Thyroid gland (tissue), 4 donors: ENCODE results near the gene PRRT2. TPM values are rescaled to one million over a fixed set of nuclear protein-coding genes. Genes with fewer than 3 reads are reported as not detected.

ENCODE experiments used
- DNase-seq, 2 donors: peaks; one replicate each; pipeline ENCODE4 v3.0.0-alpha.2; 2019
- H3K27ac ChIP-seq, 3 donors: fragments of 200-600 bp; sonication (generic); 1 replicate in 2 of 3; 2 replicates in 1 of 3; pipeline ENCODE4 v1.5.1; 2016 to 2019; ENCODE audit warnings: mild to moderate bottlenecking in 1 of 3, moderate library complexity in 1 of 3
- H3K27me3 ChIP-seq: fragments of 200-600 bp; sonication (generic); one replicate; pipeline ENCODE4 v1.5.1; 2019
- H3K36me3 ChIP-seq, 2 donors: fragments of 200-600 bp; sonication (generic); one replicate each; pipeline ENCODE4 v1.5.1; 2016 to 2019
- H3K4me1 ChIP-seq, 2 donors: fragments of 200-600 bp; sonication (generic); one replicate each; pipeline ENCODE4 v1.5.1; 2017 to 2019
- H3K4me3 ChIP-seq, 3 donors: fragments of 200-600 bp; sonication (generic); replicated peaks in 1 of 3; 1 replicate in 2 of 3; 2 replicates in 1 of 3; pipeline ENCODE4 v1.5.1; 2016; ENCODE audit warnings: mild to moderate bottlenecking in 1 of 3
- H3K9me3 ChIP-seq: fragments of 200-600 bp; sonication (generic); one replicate; pipeline ENCODE4 v1.5.1; 2017
- CTCF ChIP-seq, 6 experiments: fragments of 200-600 bp in 3 of 6; fragments of 450-650 bp in 3 of 6; sonication (generic) in 3 of 6; IDR thresholded peaks; one replicate each; pipeline ENCODE4 v1.5.1; 2016 to 2019; ENCODE audit warnings: antibody characterized with exemption in 6 of 6, mild to moderate bottlenecking in 2 of 6, inconsistent platforms in 1 of 6, moderate library complexity in 1 of 6
- POLR2A ChIP-seq, 2 donors: fragments of 450-650 bp; IDR thresholded peaks; one replicate each; pipeline ENCODE4 v1.6.1; 2017; ENCODE audit warnings: antibody characterized with exemption in 2 of 2, mild to moderate bottlenecking in 2 of 2, moderate library complexity in 1 of 2
- WGBS, 2 donors: methylation state at CpG; one replicate each; pipeline ENCODE4 v1.1.5; 2017; 5-methylcytosine and 5-hydroxymethylcytosine counted together
- intact Hi-C: fragments of 100-400 bp; cut with DNase I; formaldehyde crosslinking; loops from one replicate; pipeline ENCODE4 v1.15.1; 2023
- total RNA-seq, 4 donors: library from RNA; depleted of rRNA; stranded (reverse); fragments of >200 nt; gene quantifications; one replicate each; pipeline ENCODE4 v1.2.3, GENCODE V29; 2016

The PRRT2 gene
- total RNA-seq, 4 donors from 2014 or later: 0.89 to 4.0 (median 2.4) TPM

- H3K27me3 ChIP-seq: no peaks in the 10 kb centered on the region
- no peaks in the 10 kb centered on the region for H3K4me1 ChIP-seq
- no peak overlapping the region for H3K27ac ChIP-seq
- WGBS, 2 donors: 93 to 98% methylated on average over 5 of the region's 5 CpGs
- intact Hi-C loops: loop anchor here (10.0 kb wide), 1 partner anchor 187 kb away; the partner anchor contains the start of gene C16orf92
- H3K9me3 ChIP-seq: no peaks in the 10 kb centered on the region
- TF ChIP-seq POLR2A (IDR thresholded peaks at IDR 0.05) (no peak), CTCF (IDR thresholded peaks at IDR 0.05) (no peak)
- no peak for DNase-seq
- peaks cover 56 to 73% of the 10 kb centered on the region in 2 donors for H3K36me3 ChIP-seq
- H3K4me3 ChIP-seq: no peak overlapping the region
Measured at GRCh38 chr16:29837841-29838240, 25.8 kb downstream of the PRRT2 start.

- Histone ChIP-seq H3K4me3 (no peak overlapping the region), H3K36me3 (peaks cover 52 to 73% of the 10 kb centered on the region in 2 donors), H3K27me3 (no peaks in the 10 kb centered on the region), H3K9me3 (no peaks in the 10 kb centered on the region), H3K4me1 (no peaks in the 10 kb centered on the region), H3K27ac (no peak overlapping the region)
- intact Hi-C loops: loop anchor here (10.0 kb wide), 1 partner anchor 185 kb away; the partner anchor contains the start of gene C16orf92
- DNase-seq: no peak
- 91 to 94% methylated on average over 4 to 6 of the region's 6 CpGs for WGBS, 2 donors
- TF ChIP-seq CTCF (IDR thresholded peaks at IDR 0.05) (no peak), POLR2A (IDR thresholded peaks at IDR 0.05) (no peak)
Measured at GRCh38 chr16:29839822-29840221, 27.8 kb downstream of the PRRT2 start.

- WGBS, 2 donors: 88 to 93% methylated on average over 10 of the region's 10 CpGs
- peaks cover 53 to 77% of the 10 kb centered on the region in 2 donors for H3K36me3 ChIP-seq
- no peak for DNase-seq
- intact Hi-C loops: no loop called here
- no peaks in the 10 kb centered on the region for H3K9me3 ChIP-seq
- no peak overlapping the region for H3K27ac ChIP-seq
- H3K27me3 ChIP-seq: no peaks in the 10 kb centered on the region
- H3K4me1 ChIP-seq: no peaks in the 10 kb centered on the region
- TF ChIP-seq CTCF (IDR thresholded peaks at IDR 0.05) (no peak), POLR2A (IDR thresholded peaks at IDR 0.05) (no peak)
- no peak overlapping the region for H3K4me3 ChIP-seq
Measured at GRCh38 chr16:29840240-29840639, 28.2 kb downstream of the PRRT2 start.

- H3K27me3 ChIP-seq: no peaks in the 10 kb centered on the region
- H3K27ac ChIP-seq: no peak overlapping the region
- DNase-seq: no peak
- no peaks in the 10 kb centered on the region for H3K9me3 ChIP-seq
- no peaks in the 10 kb centered on the region for H3K4me1 ChIP-seq
- TF ChIP-seq CTCF (IDR thresholded peaks at IDR 0.05): no peak
- no peak for TF ChIP-seq POLR2A (IDR thresholded peaks at IDR 0.05)
- H3K36me3 ChIP-seq: peaks cover 56 to 80% of the 10 kb centered on the region in 2 donors
- no peak overlapping the region for H3K4me3 ChIP-seq
- intact Hi-C loops: no loop called here
- whole genome bisulfite sequencing, 2 donors: 85 to 100% methylated on average over 1 to 16 of the region's 23 CpGs
Measured at GRCh38 chr16:29841631-29842030, 29.6 kb downstream of the PRRT2 start.

GRCh38 chr16:29842732-29843346 lies 30.8 kb downstream of the PRRT2 start:
- H3K9me3 ChIP-seq: no peaks in the 10 kb centered on the region
- H3K27ac ChIP-seq: no peak overlapping the region
- H3K27me3 ChIP-seq: no peaks in the 10 kb centered on the region
- intact Hi-C loops: no loop called here
- H3K4me3 ChIP-seq: no peak overlapping the region
- DNase-seq: no peak
- 96 to 98% methylated on average over 9 of the region's 9 CpGs for WGBS, 2 donors
- TF ChIP-seq CTCF (IDR thresholded peaks at IDR 0.05) (no peak), POLR2A (IDR thresholded peaks at IDR 0.05) (no peak)
- H3K4me1 ChIP-seq: no peaks in the 10 kb centered on the region
- H3K36me3 ChIP-seq: peaks cover 50 to 78% of the 10 kb centered on the region in 2 donors
